ENCODE data around the gene PACSIN2. TPM values are rescaled to one million over a fixed set of nuclear protein-coding genes. Genes with fewer than 3 reads are reported as not detected.
"Not testable (repeated sequence)": the region's sequence is repeated elsewhere in the genome, so short reads cannot be mapped to it uniquely, and the experiment has no call there.

PACSIN2 gene
- total RNA-seq, 4 donors from 2014 or later, result 73.1 to 171 (median 107) TPM

GRCh38 chr22:42922374-42923191, 92.4 kb downstream of the PACSIN2 start:
- peaks cover 11 to 100% (median 48%) of the 10 kb centered on the region in 3 donors for H3K4me1 ChIP-seq
- no peak for ATAC-seq
- no peaks in the 10 kb centered on the region for H3K27me3 ChIP-seq
- H3K4me3 ChIP-seq, result no peak overlapping the region
- no peaks in the 10 kb centered on the region for H3K36me3 ChIP-seq
- WGBS, 2 donors (ENCODE audit: low coverage in 1 of 2), result 66 to 70% methylated on average over 4 to 5 of the region's 13 CpGs
- no peaks in the 10 kb centered on the region for H3K9me3 ChIP-seq
- H3K27ac ChIP-seq, result peak overlapping the region in 3 of 4 donors; percentile 70 to 77 (median 74)
- no peak for TF ChIP-seq POLR2AphosphoS5 (IDR thresholded peaks at IDR 0.05)
- TF ChIP-seq EP300 (IDR thresholded peaks at IDR 0.05), result no peak
- TF ChIP-seq CTCF (IDR thresholded peaks at IDR 0.05), result no peak
- no peak for TF ChIP-seq POLR2A (IDR thresholded peaks at IDR 0.05)

GRCh38 chr22:42920101-42920820, 94.7 kb downstream of the PACSIN2 start:
- no peaks in the 10 kb centered on the region for H3K9me3 ChIP-seq
- no peak overlapping the region for H3K4me3 ChIP-seq
- 52 to 69% methylated on average over 10 of the region's 10 CpGs for WGBS, 2 donors (ENCODE audit: low coverage in 1 of 2)
- peak overlapping the region; percentile 34 to 77 (median 68) for H3K27ac ChIP-seq
- no peaks in the 10 kb centered on the region for H3K36me3 ChIP-seq
- H3K4me1 ChIP-seq, result peaks cover 4 to 97% (median 32%) of the 10 kb centered on the region in 3 donors
- peak; percentile 64 for ATAC-seq
- no peaks in the 10 kb centered on the region for H3K27me3 ChIP-seq
- peak; percentile 69 for TF ChIP-seq POLR2AphosphoS5 (IDR thresholded peaks at IDR 0.05)
- TF ChIP-seq CTCF (IDR thresholded peaks at IDR 0.05), result no peak
- no peak for TF ChIP-seq POLR2A (IDR thresholded peaks at IDR 0.05)
- TF ChIP-seq EP300 (IDR thresholded peaks at IDR 0.05), result no peak

- H3K27me3 ChIP-seq, result no peaks in the 10 kb centered on the region
- TF ChIP-seq POLR2AphosphoS5 (IDR thresholded peaks at IDR 0.05) (no peak), EP300 (IDR thresholded peaks at IDR 0.05) (no peak), CTCF (IDR thresholded peaks at IDR 0.05) (no peak), POLR2A (IDR thresholded peaks at IDR 0.05) (no peak)
- no peak for ATAC-seq
- no peaks in the 10 kb centered on the region for H3K36me3 ChIP-seq
- H3K9me3 ChIP-seq, result no peaks in the 10 kb centered on the region
- no peak overlapping the region for H3K4me3 ChIP-seq
- WGBS, 2 donors (ENCODE audit: low coverage in 1 of 2), result 48 to 63% methylated on average over 2 to 3 of the region's 6 CpGs
- H3K27ac ChIP-seq, result peak overlapping the region in 3 of 4 donors; percentile 48 to 77 (median 74)
- peaks cover 4 to 97% (median 32%) of the 10 kb centered on the region in 3 donors for H3K4me1 ChIP-seq
Measured at GRCh38 chr22:42919199-42919598, 95.8 kb downstream of the PACSIN2 start.

- no peak overlapping the region for H3K4me3 ChIP-seq
- H3K27me3 ChIP-seq, result no peaks in the 10 kb centered on the region
- ATAC-seq, result no peak
- H3K9me3 ChIP-seq, result no peaks in the 10 kb centered on the region
- no peaks in the 10 kb centered on the region for H3K36me3 ChIP-seq
- peak overlapping the region in 2 of 4 donors; percentile 74 to 77 for H3K27ac ChIP-seq
- TF ChIP-seq POLR2AphosphoS5 (IDR thresholded peaks at IDR 0.05) (no peak), POLR2A (IDR thresholded peaks at IDR 0.05) (no peak), CTCF (IDR thresholded peaks at IDR 0.05) (no peak), EP300 (IDR thresholded peaks at IDR 0.05) (no peak)
- 86 to 100% methylated on average over 1 to 4 of the region's 4 CpGs for WGBS, 2 donors (ENCODE audit: low coverage in 1 of 2)
- H3K4me1 ChIP-seq, result peaks cover 4 to 97% (median 32%) of the 10 kb centered on the region in 3 donors
Measured at GRCh38 chr22:42918500-42918899, 96.4 kb downstream of the PACSIN2 start.

- peaks cover 4 to 95% (median 27%) of the 10 kb centered on the region in 3 donors for H3K4me1 ChIP-seq
- H3K4me3 ChIP-seq, ATAC-seq, H3K27ac ChIP-seq, H3K9me3 ChIP-seq, H3K36me3 ChIP-seq, H3K27me3 ChIP-seq: not testable (repeated sequence)
- WGBS, 2 donors (ENCODE audit: low coverage in 1 of 2), result 93 to 98% methylated on average over 6 of the region's 6 CpGs
Measured at GRCh38 chr22:42917358-42917757, 97.6 kb downstream of the PACSIN2 start.

Data from gastroesophageal sphincter (tissue), 4 donors.